Choroid plexus epithelial cell (primary cell): ENCODE results near the gene SLC16A13.
"Not testable (repeated sequence)": the region's sequence is repeated elsewhere in the genome, so short reads cannot be mapped to it uniquely, and the experiment has no call there.

Experiments
- DNase-seq: peaks from one replicate; pipeline ENCODE4 v3.0.0-alpha.2; 2010; ENCODE audit warnings: low read depth
- H3K4me3 ChIP-seq: 2 replicates; pipeline ENCODE4 v1.5.1; 2011; ENCODE audit warnings: low read depth, mild to moderate bottlenecking, control low read depth, low read length, moderate library complexity
- CTCF ChIP-seq: conservative IDR thresholded peaks from 2 replicates; pipeline ENCODE4 v1.5.1; 2011; ENCODE audit warnings: low read depth, mild to moderate bottlenecking, control low read depth, inconsistent platforms, low read length, moderate library complexity

Gene SLC16A13

GRCh38 chr17:7043182-7043496 lies 7.3 kb downstream of the SLC16A13 start:
- no peak for DNase-seq
- TF ChIP-seq CTCF, result no peak
- H3K4me3 ChIP-seq, result peak overlapping the region; percentile 53

GRCh38 chr17:7043497-7044198 lies 7.8 kb downstream of the SLC16A13 start, which contains the start of gene SLC16A11:
Gene SLC16A11 (minus strand): TSS chr17:7044092. CDS start chr17:7043513, 579 bp downstream.
- TF ChIP-seq CTCF, result no peak
- H3K4me3 ChIP-seq, result peak within 1 kb of the TSS; percentile 53
- peak; percentile 84 for DNase-seq

GRCh38 chr17:7045492-7046126 lies 9.8 kb downstream of the SLC16A13 start:
- no peak overlapping the region for H3K4me3 ChIP-seq
- DNase-seq, result peak; percentile 92
- peak; percentile 70 for TF ChIP-seq CTCF

GRCh38 chr17:7046127-7046724 lies 10.4 kb downstream of the SLC16A13 start:
- TF ChIP-seq CTCF, result no peak
- peak; percentile 36 for DNase-seq
- H3K4me3 ChIP-seq, result peak overlapping the region; percentile 36

- peak; percentile 45 for DNase-seq
- H3K4me3 ChIP-seq, result peak overlapping the region; percentile 36
These were observed 11.0 kb downstream of the SLC16A13 start for GRCh38 chr17:7046725-7047397.

GRCh38 chr17:7047566-7047965 lies 11.8 kb downstream of the SLC16A13 start:
- H3K4me3 ChIP-seq, result no peak overlapping the region
- DNase-seq, result no peak
- no peak for TF ChIP-seq CTCF

- DNase-seq, result no peak
- no peak overlapping the region for H3K4me3 ChIP-seq
- no peak for TF ChIP-seq CTCF
These were observed 13.2 kb downstream of the SLC16A13 start for GRCh38 chr17:7048968-7049367.

- DNase-seq, H3K4me3 ChIP-seq: not testable (repeated sequence)
These were observed 14.8 kb downstream of the SLC16A13 start for GRCh38 chr17:7050583-7050982.
